MCF 10A (cell line): ENCODE results near the gene GUSB. TPM values are rescaled to one million over a fixed set of nuclear protein-coding genes. Genes with fewer than 3 reads are reported as not detected.
A peak's percentile ranks its signal among the peaks of the same experiment; 100 is the strongest.

ENCODE experiments used
- BruUV-seq: library from RNA; stranded (reverse); fragments of 400-500 nt; replicated peaks from 2 replicates; lab custom pipeline; 2021; lab: Mats Ljungman, UMichigan
- CTCF ChIA-PET: fragments of 300-600 bp; sonication (Branson Sonifier 250); formaldehyde crosslinking; extraction: SDS; loops from one replicate; lab custom pipeline; 2021; ENCODE audit warnings: antibody characterized with exemption, inconsistent platforms; lab: Yijun Ruan, JAX
- POLR2A ChIA-PET: fragments of 300-600, 350-650 bp; sonication (Branson Sonifier 250); formaldehyde crosslinking; extraction: SDS; loops from one replicate; lab custom pipeline; 2020; ENCODE audit warnings: antibody characterized with exemption, inconsistent platforms; lab: Yijun Ruan, JAX
- DNase-seq: peaks from one replicate; pipeline ENCODE4 v3.0.0-alpha.2; 2018; ENCODE audit not compliant: unreplicated experiment
- H3K27ac Mint-ChIP-seq: one replicate; pipeline ENCODE4 v1.8.0; 2022; ENCODE audit warnings: mild to moderate bottlenecking, low read depth, mixed read lengths; ENCODE audit not compliant: unreplicated experiment
- H3K27me3 Mint-ChIP-seq: one replicate; pipeline ENCODE4 v1.8.0; 2022; ENCODE audit warnings: mixed read lengths; ENCODE audit not compliant: insufficient read depth, unreplicated experiment
- H3K36me3 Mint-ChIP-seq: one replicate; pipeline ENCODE4 v1.8.0; 2022; ENCODE audit warnings: mild to moderate bottlenecking, moderate library complexity, mixed read lengths; ENCODE audit not compliant: insufficient read depth, unreplicated experiment
- H3K4me1 Mint-ChIP-seq: one replicate; pipeline ENCODE4 v1.8.0; 2022; ENCODE audit warnings: mixed read lengths; ENCODE audit not compliant: insufficient read depth, unreplicated experiment
- H3K4me3 Mint-ChIP-seq: one replicate; pipeline ENCODE4 v1.8.0; 2022; ENCODE audit warnings: mild to moderate bottlenecking, moderate library complexity, mixed read lengths; ENCODE audit not compliant: unreplicated experiment
- H3K9me3 Mint-ChIP-seq: one replicate; pipeline ENCODE4 v1.8.0; 2022; ENCODE audit warnings: mixed read lengths; ENCODE audit not compliant: unreplicated experiment
- CTCF ChIP-seq: fragments of 200-600 bp; IDR thresholded peaks from one replicate; pipeline ENCODE4 v1.8.0; 2022; ENCODE audit warnings: antibody characterized with exemption, mild to moderate bottlenecking; ENCODE audit not compliant: unreplicated experiment
- intact Hi-C: fragments of 100-400 bp; cut with micrococcal nuclease; formaldehyde crosslinking; loops from 2 replicates; pipeline ENCODE4 v1.14.1; 2022
- total RNA-seq: library from RNA; stranded (reverse); gene quantifications from 2 replicates; pipeline ENCODE4 v1.2.3, GENCODE V29; 2022

The GUSB gene
- total RNA-seq, 1 experiment from 2014 or later: 35.0 TPM

- DNase-seq: no peak
- POLR2A ChIA-PET: no interaction called here
- H3K36me3 Mint-ChIP-seq: peaks cover 81% of the 10 kb centered on the region
- intact Hi-C loops: no loop called here
- H3K27ac Mint-ChIP-seq: no peak overlapping the region
- no peaks in the 10 kb centered on the region for H3K9me3 Mint-ChIP-seq
- no peaks in the 10 kb centered on the region for H3K4me1 Mint-ChIP-seq
- BruUV-seq: no TSS peak
- no peaks in the 10 kb centered on the region for H3K27me3 Mint-ChIP-seq
- CTCF ChIA-PET: interaction anchor here (0.6 kb wide), 1 partner anchor 40 kb away, joined by 3 read pairs; no protein-coding TSS in a partner anchor
- no peak for TF ChIP-seq CTCF
- H3K4me3 Mint-ChIP-seq: no peak overlapping the region
Measured at GRCh38 chr7:65962033-65962432, 20.0 kb downstream of the GUSB start.

GRCh38 chr7:65960351-65961074 lies 21.5 kb downstream of the GUSB start:
- Mint-ChIP-seq H3K4me1 (peaks cover 5% of the 10 kb centered on the region), H3K27me3 (no peaks in the 10 kb centered on the region), H3K27ac (no peak overlapping the region), H3K9me3 (no peaks in the 10 kb centered on the region), H3K4me3 (no peak overlapping the region), H3K36me3 (peaks cover 78% of the 10 kb centered on the region)
- intact Hi-C loops: no loop called here
- POLR2A ChIA-PET: interaction anchor here (0.6 kb wide), 1 partner anchor 98 kb away, joined by 3 read pairs; no protein-coding TSS in a partner anchor
- TF ChIP-seq CTCF: no peak
- no peak for DNase-seq
- CTCF ChIA-PET: no interaction called here
- no TSS peak for BruUV-seq

GRCh38 chr7:65955718-65956117 lies 26.3 kb downstream of the GUSB start:
- POLR2A ChIA-PET: interaction anchor here (0.5 to 1.5 kb wide), 7 partner anchors 10 to 204 kb away, joined by 3 to 10 read pairs (median 4); partner anchors contain the start of gene GUSB
- BruUV-seq: no TSS peak
- intact Hi-C loops: no loop called here
- no peak for TF ChIP-seq CTCF
- peak; percentile 29 for DNase-seq
- Mint-ChIP-seq H3K4me1 (peaks cover 14% of the 10 kb centered on the region), H3K27me3 (no peaks in the 10 kb centered on the region), H3K4me3 (no peak overlapping the region), H3K36me3 (peaks cover 36% of the 10 kb centered on the region), H3K9me3 (no peaks in the 10 kb centered on the region), H3K27ac (no peak overlapping the region)
- CTCF ChIA-PET: interaction anchor here (0.8 kb wide), 1 partner anchor 17 kb away, joined by 3 read pairs; no protein-coding TSS in a partner anchor

GRCh38 chr7:65953890-65954450 lies 28.0 kb downstream of the GUSB start:
- intact Hi-C loops: no loop called here
- DNase-seq: no peak
- ChIA-PET CTCF (no interaction called here), POLR2A (interaction anchor here (0.9 kb wide), 1 partner anchor 203 kb away, joined by 3 read pairs; no protein-coding TSS in a partner anchor)
- Mint-ChIP-seq H3K27ac (no peak overlapping the region), H3K4me1 (peaks cover 14% of the 10 kb centered on the region), H3K36me3 (peaks cover 19% of the 10 kb centered on the region), H3K27me3 (no peaks in the 10 kb centered on the region), H3K4me3 (no peak overlapping the region), H3K9me3 (no peaks in the 10 kb centered on the region)
- no peak for TF ChIP-seq CTCF
- no TSS peak for BruUV-seq
